IMR-90 (cell line): Measurements from ENCODE around the gene TBC1D17. TPM values are rescaled to one million over a fixed set of nuclear protein-coding genes. Genes with fewer than 3 reads are reported as not detected.

Experiments used
- ATAC-seq: fragments of 200-7000 bp; cut with Tn5 transposase; 2 replicates; pipeline ENCODE4 v1.9.1; 2020; ENCODE audit warnings: low read depth, mild to moderate bottlenecking, moderate library complexity
- BruUV-seq: library from RNA; stranded (reverse); fragments of 400-500 nt; replicated peaks from 2 replicates; lab custom pipeline; 2021; lab: Mats Ljungman, UMichigan
- CTCF ChIA-PET: fragments of 300-600 bp; formaldehyde crosslinking; extraction: SDS; loops from one replicate; lab custom pipeline; 2021; ENCODE audit warnings: antibody characterized with exemption; lab: Yijun Ruan, JAX
- POLR2A ChIA-PET: fragments of 300-600 bp; sonication (Branson Sonifier 250); formaldehyde crosslinking; loops from one replicate; lab custom pipeline; 2022; ENCODE audit warnings: antibody characterized with exemption; ENCODE audit not compliant: unreplicated experiment; lab: Charles Lee
- DNase-seq: peaks from one replicate; pipeline ENCODE4 v3.0.0; 2013
- H2AFZ ChIP-seq: replicated peaks from 2 replicates; pipeline ENCODE3; 2013; ENCODE audit warnings: low read length, mild to moderate bottlenecking; ENCODE audit not compliant: poor library complexity
- H2AK5ac ChIP-seq: 2 replicates; pipeline ENCODE4 v1.6.1; 2013; ENCODE audit warnings: low read depth, low read length, inconsistent platforms
- H2AK9ac ChIP-seq: replicated peaks from 2 replicates; pipeline ENCODE3; 2013; ENCODE audit warnings: mild to moderate bottlenecking, low read depth, low read length, moderate library complexity; ENCODE audit not compliant: poor library complexity
- H2BK120ac ChIP-seq: 2 replicates; pipeline ENCODE4 v1.6.1; 2013; ENCODE audit warnings: low read depth, low read length, inconsistent platforms
- H2BK15ac ChIP-seq: 3 replicates; pipeline ENCODE4 v1.6.1; 2013; ENCODE audit warnings: low read depth, low read length, inconsistent platforms
- H2BK20ac ChIP-seq: 2 replicates; pipeline ENCODE4 v1.6.1; 2013; ENCODE audit warnings: low read depth, mild to moderate bottlenecking, inconsistent platforms, low read length, moderate library complexity
- H2BK5ac ChIP-seq: 2 replicates; pipeline ENCODE4 v1.6.1; 2013; ENCODE audit warnings: mild to moderate bottlenecking, low read depth, low read length, inconsistent platforms; ENCODE audit not compliant: poor library complexity, severe bottlenecking
- H3K14ac ChIP-seq: replicated peaks from 2 replicates; pipeline ENCODE4 v1.6.1; 2013; ENCODE audit warnings: low read depth, low read length, inconsistent platforms
- H3K18ac ChIP-seq: 2 replicates; pipeline ENCODE4 v1.6.1; 2013; ENCODE audit warnings: low read depth, low read length, control low read depth
- H3K23ac ChIP-seq: 2 replicates; pipeline ENCODE4 v1.6.1; 2013; ENCODE audit warnings: low read depth, low read length, inconsistent platforms
- H3K27ac ChIP-seq: 2 replicates; pipeline ENCODE4 v1.5.1; 2013; ENCODE audit warnings: mild to moderate bottlenecking, control low read depth, low read length; ENCODE audit not compliant: insufficient read depth
- H3K27me3 ChIP-seq: 2 replicates; pipeline ENCODE4 v1.6.1; 2013; ENCODE audit warnings: low read length; ENCODE audit not compliant: control insufficient read depth, insufficient read depth
- H3K36me3 ChIP-seq: 2 replicates; pipeline ENCODE4 v1.6.1; 2013; ENCODE audit warnings: low read length, mixed read lengths; ENCODE audit not compliant: control insufficient read depth, insufficient read depth
- H3K4ac ChIP-seq: 2 replicates; pipeline ENCODE4 v1.6.1; 2013; ENCODE audit warnings: low read depth, low read length, inconsistent platforms
- H3K4me1 ChIP-seq: 2 replicates; pipeline ENCODE4 v1.6.1; 2013; ENCODE audit warnings: low read length, mixed read lengths; ENCODE audit not compliant: control insufficient read depth, insufficient read depth
- H3K4me2 ChIP-seq: 2 replicates; pipeline ENCODE4 v1.6.1; 2013; ENCODE audit warnings: low read depth, mild to moderate bottlenecking, control low read depth, low read length, moderate library complexity
- H3K4me3 ChIP-seq: 2 replicates; pipeline ENCODE4 v1.5.1; 2013; ENCODE audit warnings: low read depth, mild to moderate bottlenecking, control low read depth, low read length, moderate library complexity; ENCODE audit not compliant: insufficient read depth
- H3K56ac ChIP-seq: 2 replicates; pipeline ENCODE4 v1.6.1; 2013; ENCODE audit warnings: low read length, inconsistent platforms; ENCODE audit not compliant: insufficient read depth; ENCODE audit errors: extremely low read depth
- H3K79me1 ChIP-seq, 2 experiments: 2 replicates each; pipeline ENCODE4 v1.6.1; 2013; ENCODE audit warnings: low read length in 2 of 2, inconsistent platforms in 1 of 2, low read depth in 1 of 2
- H3K9ac ChIP-seq: 2 replicates; pipeline ENCODE4 v1.6.1; 2013; ENCODE audit warnings: low read depth, low read length, control low read depth
- H3K9me1 ChIP-seq: 2 replicates; pipeline ENCODE4 v1.6.1; 2013; ENCODE audit warnings: low read length, inconsistent platforms; ENCODE audit not compliant: insufficient read depth
- H3K9me3 ChIP-seq: 2 replicates; pipeline ENCODE4 v1.6.1; 2013; ENCODE audit warnings: low read length; ENCODE audit not compliant: control insufficient read depth, insufficient read depth
- H4K20me1 ChIP-seq: 2 replicates; pipeline ENCODE4 v1.6.1; 2013; ENCODE audit warnings: low read length, inconsistent platforms; ENCODE audit not compliant: insufficient read depth
- H4K5ac ChIP-seq: 2 replicates; pipeline ENCODE4 v1.6.1; 2013; ENCODE audit warnings: mild to moderate bottlenecking, low read depth, low read length, control low read depth
- H4K8ac ChIP-seq, 2 experiments: 2 replicates each; pipeline ENCODE4 v1.6.1; 2013; ENCODE audit warnings: low read depth in 2 of 2, low read length in 2 of 2, control low read depth in 1 of 2, inconsistent platforms in 1 of 2
- H4K91ac ChIP-seq: 2 replicates; pipeline ENCODE4 v1.6.1; 2013; ENCODE audit warnings: low read depth, low read length, inconsistent platforms; ENCODE audit not compliant: insufficient read depth
- MAFK ChIP-seq: IDR thresholded peaks from 2 replicates; pipeline ENCODE4 v1.6.1; 2012; ENCODE audit warnings: low read depth, low read length, improper control_type of control experiment
- RAD21 ChIP-seq: IDR thresholded peaks from 2 replicates; pipeline ENCODE4 v1.6.1; 2012; ENCODE audit warnings: low read length, improper control_type of control experiment
- WGBS, 2 experiments: methylation state at CpG; one replicate each; pipeline versions ENCODE4 v1.1.5 to v1.1.7; 2013; ENCODE audit warnings: missing lambda C conversion rate in 2 of 2; ENCODE audit not compliant: insufficient read length in 1 of 2; ENCODE audit errors: extremely low coverage in 2 of 2; 5-methylcytosine and 5-hydroxymethylcytosine counted together
- dilution Hi-C: fragments of 300-500 bp; cut with HindIII; formaldehyde crosslinking; loops from one replicate; pipeline ENCODE4 v1.14.3; 2018; ENCODE audit warnings: low sequenced_read_pairs; ENCODE audit not compliant: unreplicated experiment
- in situ Hi-C: fragments of 300-500 bp; cut with MboI; formaldehyde crosslinking; loops from 3 replicates; pipeline ENCODE4 v1.14.3; 2019; ENCODE audit warnings: low sequenced_read_pairs, inconsistent platforms, mixed read lengths
- intact Hi-C: fragments of 100-400 bp; cut with micrococcal nuclease; formaldehyde crosslinking; loops from 2 replicates; pipeline ENCODE4 v1.10.0; 2022
- polyA plus RNA-seq, 3 experiments: library from polyadenylated mRNA; depleted of rRNA; stranded (reverse); fragments of >200 nt; gene quantifications; 2 replicates each; pipeline ENCODE4 v1.2.3, GENCODE V29; 2012; ENCODE audit warnings: low replicate concordance in 1 of 3
- total RNA-seq: library from RNA; depleted of rRNA; stranded (reverse); fragments of >200 nt; gene quantifications from 2 replicates; pipeline ENCODE4 v1.2.3, GENCODE V29; 2012

Gene TBC1D17
- total and polyA plus RNA-seq, 2 of the 4 experiments (the other 2 are of a cell fraction): 1.1 to 27.8 TPM

- H3K9me1 ChIP-seq: peaks cover 13% of the 10 kb centered on the region
- no peak overlapping the region for H4K5ac ChIP-seq
- TF ChIP-seq RAD21: no peak
- no peak for TF ChIP-seq MAFK
- no peak overlapping the region for H2BK15ac ChIP-seq
- H3K56ac ChIP-seq: no peak overlapping the region
- H2BK5ac ChIP-seq: no peak overlapping the region
- peak; percentile 22 for DNase-seq
- H4K20me1 ChIP-seq: peaks cover 69% of the 10 kb centered on the region
- no peak overlapping the region for H2BK120ac ChIP-seq
- H3K27ac ChIP-seq: no peak overlapping the region
- no peak overlapping the region for H4K91ac ChIP-seq
- H4K8ac ChIP-seq: no peak overlapping the region
- no peak overlapping the region for H3K4ac ChIP-seq
- ChIA-PET CTCF (interaction anchor here (0.7 kb wide), 1 partner anchor 12 kb away, joined by 3 read pairs; no protein-coding TSS in a partner anchor), POLR2A (no interaction called here)
- WGBS, 2 experiments: 40% methylated on average over 1 of the region's 14 CpGs; no CpG with 5 or more reads in 1 of the 2 experiments
- no peak overlapping the region for H2AFZ ChIP-seq
- no peaks in the 10 kb centered on the region for H3K9me3 ChIP-seq
- no peaks in the 10 kb centered on the region for H3K27me3 ChIP-seq
- H3K36me3 ChIP-seq: peaks cover 36% of the 10 kb centered on the region
- H2BK20ac ChIP-seq: no peak overlapping the region
- no peak overlapping the region for H3K18ac ChIP-seq
- intact Hi-C loops: no loop called here
- ATAC-seq: no peak
- BruUV-seq: TSS peak; percentile 68
- peak overlapping the region; percentile 74; the same call in 1 of the 2 replicates for H3K14ac ChIP-seq
- dilution Hi-C loops: no loop called here
- peak overlapping the region; percentile 94 for H3K4me2 ChIP-seq
- H3K9ac ChIP-seq: no peak overlapping the region
- peaks cover 16% of the 10 kb centered on the region for H3K4me1 ChIP-seq
- peak overlapping the region; percentile 81 for H2AK9ac ChIP-seq
- H2AK5ac ChIP-seq: no peak overlapping the region
- H3K23ac ChIP-seq: peak overlapping the region; percentile 87
- H3K4me3 ChIP-seq: peak overlapping the region; percentile 60; the same call in 1 of the 2 replicates
- peaks cover 25 to 83% of the 10 kb centered on the region in 2 experiments for H3K79me1 ChIP-seq
- in situ Hi-C loops: loop anchor here (10.0 kb wide), 1 partner anchor 168 kb away; the partner anchor contains the start of gene ADM5
Measured at GRCh38 chr19:49852631-49853126, 24.8 kb upstream of the TBC1D17 start.
